Right atrium auricular region (tissue), 2 donors: ENCODE results near the gene LNX2. TPM values are rescaled to one million over a fixed set of nuclear protein-coding genes. Genes with fewer than 3 reads are reported as not detected.

Experiments used
- DNase-seq: peaks from one replicate; pipeline ENCODE4 v3.0.0-alpha.2; 2019; ENCODE audit warnings: low spot score
- H3K27ac ChIP-seq, 2 donors: fragments of 200-600 bp; sonication (generic); 1 replicate in 1 of 2; 2 replicates in 1 of 2; pipeline ENCODE4 v1.5.1; 2016 to 2019
- H3K27me3 ChIP-seq, 2 donors: fragments of 200-600 bp; sonication (generic); one replicate each; pipeline versions ENCODE4 v1.5.1 to v1.6.0; 2017 to 2019
- H3K36me3 ChIP-seq: fragments of 200-600 bp; sonication (generic); one replicate; pipeline ENCODE4 v1.5.1; 2016
- H3K4me1 ChIP-seq, 2 donors: fragments of 200-600 bp; sonication (generic); one replicate each; pipeline versions ENCODE4 v1.5.1 to v1.6.0; 2017 to 2019
- H3K4me3 ChIP-seq, 2 donors: fragments of 200-600 bp; sonication (generic); 1 replicate in 1 of 2; 2 replicates in 1 of 2; pipeline ENCODE4 v1.5.1; 2017 to 2019; ENCODE audit warnings: mild to moderate bottlenecking in 1 of 2, moderate library complexity in 1 of 2
- H3K9me3 ChIP-seq, 2 donors: fragments of 200-600 bp; sonication (generic); one replicate each; pipeline ENCODE4 v1.5.1; 2019
- total RNA-seq, 2 donors: library from RNA; depleted of rRNA; stranded (reverse); fragments of >200 nt; gene quantifications; one replicate each; pipeline ENCODE4 v1.1.0, GENCODE V29; 2016
- TF ChIP-seq, protein P1 (sequence below), 2 donors: fragments of 200-600 bp; sonication (generic); IDR thresholded peaks; one replicate each; pipeline ENCODE4 v1.5.1; 2019; ENCODE audit warnings: antibody characterized with exemption in 2 of 2

Gene LNX2
- total RNA-seq, 2 donors from 2014 or later: 13.0 to 15.2 TPM

DNA sequence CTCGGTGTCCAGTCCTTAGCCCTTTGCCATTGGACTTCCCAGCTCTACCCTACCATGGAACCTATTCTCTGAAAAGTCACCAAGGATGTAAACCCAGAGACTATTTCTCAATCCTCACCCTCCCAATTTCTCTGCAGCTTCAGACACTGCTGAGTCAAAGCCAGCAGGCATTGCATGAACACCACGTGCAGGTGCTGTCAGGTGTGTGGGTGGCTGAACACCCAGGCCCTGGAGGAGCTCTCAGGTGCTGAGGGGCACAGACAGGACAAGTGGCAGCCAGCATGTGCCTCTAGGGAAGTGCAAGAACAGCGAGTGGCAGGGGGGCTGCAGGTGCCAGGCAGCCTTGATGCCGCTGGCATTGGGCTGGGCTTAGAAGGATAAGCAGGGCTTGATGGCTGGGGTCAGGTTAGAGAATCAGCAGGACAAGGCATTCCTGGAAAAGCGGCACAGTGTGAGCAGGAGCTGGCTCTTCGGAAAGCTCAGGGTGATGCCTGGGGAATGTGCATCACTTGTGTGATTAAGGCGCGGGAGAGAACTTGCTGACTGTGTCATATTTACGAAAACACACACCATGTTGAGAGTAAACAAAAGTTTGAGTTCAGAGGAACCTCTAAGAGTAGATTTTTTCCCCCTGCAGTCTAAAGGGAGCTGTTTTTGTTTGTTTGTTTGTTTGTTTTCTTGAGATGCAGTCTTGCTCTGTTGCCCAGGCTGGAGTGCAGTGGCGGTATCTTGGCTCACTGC is 83.8 kb downstream of the LNX2 start:
- no peaks in the 10 kb centered on the region for H3K27me3 ChIP-seq
- H3K36me3 ChIP-seq: no peaks in the 10 kb centered on the region
- no peak overlapping the region for H3K27ac ChIP-seq
- no peaks in the 10 kb centered on the region for H3K9me3 ChIP-seq
- H3K4me3 ChIP-seq: no peak overlapping the region
- no peak for DNase-seq
- TF ChIP-seq, protein P1, sequence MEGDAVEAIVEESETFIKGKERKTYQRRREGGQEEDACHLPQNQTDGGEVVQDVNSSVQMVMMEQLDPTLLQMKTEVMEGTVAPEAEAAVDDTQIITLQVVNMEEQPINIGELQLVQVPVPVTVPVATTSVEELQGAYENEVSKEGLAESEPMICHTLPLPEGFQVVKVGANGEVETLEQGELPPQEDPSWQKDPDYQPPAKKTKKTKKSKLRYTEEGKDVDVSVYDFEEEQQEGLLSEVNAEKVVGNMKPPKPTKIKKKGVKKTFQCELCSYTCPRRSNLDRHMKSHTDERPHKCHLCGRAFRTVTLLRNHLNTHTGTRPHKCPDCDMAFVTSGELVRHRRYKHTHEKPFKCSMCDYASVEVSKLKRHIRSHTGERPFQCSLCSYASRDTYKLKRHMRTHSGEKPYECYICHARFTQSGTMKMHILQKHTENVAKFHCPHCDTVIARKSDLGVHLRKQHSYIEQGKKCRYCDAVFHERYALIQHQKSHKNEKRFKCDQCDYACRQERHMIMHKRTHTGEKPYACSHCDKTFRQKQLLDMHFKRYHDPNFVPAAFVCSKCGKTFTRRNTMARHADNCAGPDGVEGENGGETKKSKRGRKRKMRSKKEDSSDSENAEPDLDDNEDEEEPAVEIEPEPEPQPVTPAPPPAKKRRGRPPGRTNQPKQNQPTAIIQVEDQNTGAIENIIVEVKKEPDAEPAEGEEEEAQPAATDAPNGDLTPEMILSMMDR (IDR thresholded peaks at IDR 0.05): no peak
- H3K4me1 ChIP-seq: peaks cover 0 to 8% of the 10 kb centered on the region in 2 donors

DNA sequence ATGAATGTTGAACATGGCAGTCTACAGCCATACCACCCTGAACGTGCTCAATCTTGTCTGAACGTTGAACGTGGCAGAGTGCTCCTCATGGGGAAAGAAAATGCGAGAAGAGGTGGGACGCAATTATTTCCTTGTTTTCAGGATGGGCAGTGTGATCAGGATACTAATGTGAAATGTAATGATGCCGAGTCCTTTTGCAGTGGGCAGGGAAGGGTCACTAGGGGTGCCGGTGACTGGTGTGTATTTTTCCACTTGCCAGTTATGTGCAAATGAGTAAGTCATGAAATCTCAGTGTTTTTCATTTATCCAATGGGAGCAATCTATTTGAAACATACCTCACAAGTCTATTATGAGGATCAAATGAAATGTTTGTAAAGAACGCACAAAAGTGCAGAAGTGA is 84.8 kb downstream of the LNX2 start:
- no peaks in the 10 kb centered on the region for H3K36me3 ChIP-seq
- peaks cover 0 to 8% of the 10 kb centered on the region in 2 donors for H3K4me1 ChIP-seq
- H3K9me3 ChIP-seq: no peaks in the 10 kb centered on the region
- TF ChIP-seq, protein P1 (IDR thresholded peaks at IDR 0.05): no peak
- H3K27ac ChIP-seq: no peak overlapping the region
- DNase-seq: no peak
- H3K27me3 ChIP-seq: no peaks in the 10 kb centered on the region
- H3K4me3 ChIP-seq: no peak overlapping the region

DNA sequence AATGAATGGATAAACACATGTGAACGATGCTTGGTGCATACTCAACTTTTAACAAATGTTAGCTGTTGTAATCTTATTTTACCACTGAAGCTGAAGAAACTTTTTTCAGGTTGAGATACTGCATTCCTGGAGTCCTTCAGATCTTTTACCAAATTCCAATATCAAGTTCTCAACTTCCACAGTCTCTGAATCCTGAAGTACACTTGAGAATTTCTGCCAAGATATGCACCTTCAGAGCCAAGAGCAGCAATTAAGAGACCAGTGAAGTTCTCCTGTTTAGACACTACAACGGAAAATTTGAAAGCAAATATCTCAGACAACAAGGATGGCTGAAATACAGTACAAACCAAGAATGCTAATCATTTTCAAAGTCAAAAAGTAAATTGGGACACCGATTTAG is 85.3 kb downstream of the LNX2 start:
- TF ChIP-seq, protein P1 (IDR thresholded peaks at IDR 0.05): no peak
- Histone ChIP-seq H3K4me1 (peaks cover 0 to 8% of the 10 kb centered on the region in 2 donors), H3K27ac (no peak overlapping the region), H3K27me3 (no peaks in the 10 kb centered on the region), H3K9me3 (no peaks in the 10 kb centered on the region), H3K36me3 (no peaks in the 10 kb centered on the region), H3K4me3 (no peak overlapping the region)
- DNase-seq: no peak

DNA sequence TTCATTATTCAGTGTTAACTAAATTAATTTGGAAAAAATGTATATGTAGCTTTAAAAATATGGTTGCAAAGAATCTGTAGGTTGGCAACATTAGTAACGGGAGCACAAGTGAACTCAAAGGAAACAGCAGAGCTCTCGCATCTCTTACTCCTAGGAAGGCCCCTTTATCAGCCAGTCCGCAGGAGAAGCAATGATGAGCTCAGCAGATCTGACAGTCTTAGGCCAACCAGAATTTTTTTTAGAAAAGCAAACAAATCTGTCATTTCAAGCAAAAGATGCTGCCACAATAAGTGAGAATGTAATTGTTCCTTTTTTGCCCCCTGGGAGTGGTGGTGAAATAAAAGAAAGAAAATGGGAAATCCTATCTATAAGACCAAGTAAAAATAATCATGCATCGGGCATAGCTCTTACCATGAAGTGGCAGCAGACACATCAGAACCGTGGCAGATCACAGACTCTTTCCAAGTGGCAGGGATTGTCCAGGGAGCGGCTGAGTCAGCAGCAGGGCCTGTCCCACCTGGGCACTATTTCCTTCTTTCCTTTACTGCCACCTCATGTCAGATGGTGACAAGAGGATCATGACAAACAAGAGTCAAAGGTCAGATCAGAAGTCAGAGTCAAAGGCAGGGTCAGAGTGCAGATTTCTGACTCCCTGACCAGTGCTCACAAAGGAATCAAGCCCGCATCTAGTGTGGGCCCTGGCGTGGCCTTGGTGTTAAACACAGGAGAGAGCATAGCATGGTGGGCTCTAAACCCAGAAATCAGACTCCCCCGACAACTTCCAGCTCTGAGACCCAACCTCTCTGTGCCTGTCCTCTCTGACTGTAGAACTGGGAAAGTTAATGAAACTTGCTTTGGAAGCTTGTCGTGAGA is 86.0 kb downstream of the LNX2 start:
- H3K9me3 ChIP-seq: no peaks in the 10 kb centered on the region
- TF ChIP-seq, protein P1 (IDR thresholded peaks at IDR 0.05): no peak
- peaks cover 0 to 8% of the 10 kb centered on the region in 2 donors for H3K4me1 ChIP-seq
- no peak overlapping the region for H3K4me3 ChIP-seq
- DNase-seq: no peak
- H3K27ac ChIP-seq: no peak overlapping the region
- H3K27me3 ChIP-seq: no peaks in the 10 kb centered on the region
- no peaks in the 10 kb centered on the region for H3K36me3 ChIP-seq

DNA sequence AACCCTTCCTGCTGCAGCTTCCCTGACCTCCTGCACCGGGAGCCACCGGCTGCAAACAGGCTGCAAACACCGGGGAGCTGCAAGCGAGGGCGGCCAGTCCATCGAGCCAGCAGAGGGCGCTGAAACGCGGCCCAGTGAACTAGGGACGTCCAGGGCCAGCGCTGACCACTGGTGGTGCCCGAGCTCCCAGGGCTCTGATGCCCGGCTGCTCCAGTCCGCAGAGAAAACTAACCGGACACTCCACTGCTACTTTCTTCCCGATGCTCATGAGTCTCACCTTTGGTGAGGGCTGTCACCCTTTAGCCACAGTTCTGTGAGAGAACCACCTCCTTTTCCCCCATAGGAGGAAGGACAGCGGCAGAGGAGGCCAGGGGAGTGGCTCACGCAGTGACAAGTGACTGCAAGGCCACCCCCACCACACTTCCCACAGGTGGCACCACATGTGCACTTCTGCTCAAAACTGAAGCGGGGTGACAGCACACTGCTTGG is 87.1 kb downstream of the LNX2 start:
- H3K27me3 ChIP-seq: no peaks in the 10 kb centered on the region
- peak overlapping the region; percentile 2 to 33 for H3K4me3 ChIP-seq
- no peak overlapping the region for H3K27ac ChIP-seq
- peak; percentile 70 for DNase-seq
- no peaks in the 10 kb centered on the region for H3K36me3 ChIP-seq
- no peaks in the 10 kb centered on the region for H3K9me3 ChIP-seq
- TF ChIP-seq, protein P1 (IDR thresholded peaks at IDR 0.05): peak; percentile 88 to 96
- H3K4me1 ChIP-seq: peaks cover 0 to 8% of the 10 kb centered on the region in 2 donors
